SK-N-MC (cell line): ENCODE results near the gene MINDY4.

Source experiments
- EZH2 ChIP-seq: fragments of 200-600 bp; sonication (generic); IDR thresholded peaks from one replicate; pipeline ENCODE4 v1.6.1; 2017; ENCODE audit warnings: antibody characterized with exemption
- POLR2AphosphoS5 ChIP-seq: IDR thresholded peaks from 2 replicates; pipeline ENCODE4 v1.6.1; 2012; ENCODE audit warnings: mild to moderate bottlenecking, low read depth, low read length, borderline replicate concordance

DNA sequence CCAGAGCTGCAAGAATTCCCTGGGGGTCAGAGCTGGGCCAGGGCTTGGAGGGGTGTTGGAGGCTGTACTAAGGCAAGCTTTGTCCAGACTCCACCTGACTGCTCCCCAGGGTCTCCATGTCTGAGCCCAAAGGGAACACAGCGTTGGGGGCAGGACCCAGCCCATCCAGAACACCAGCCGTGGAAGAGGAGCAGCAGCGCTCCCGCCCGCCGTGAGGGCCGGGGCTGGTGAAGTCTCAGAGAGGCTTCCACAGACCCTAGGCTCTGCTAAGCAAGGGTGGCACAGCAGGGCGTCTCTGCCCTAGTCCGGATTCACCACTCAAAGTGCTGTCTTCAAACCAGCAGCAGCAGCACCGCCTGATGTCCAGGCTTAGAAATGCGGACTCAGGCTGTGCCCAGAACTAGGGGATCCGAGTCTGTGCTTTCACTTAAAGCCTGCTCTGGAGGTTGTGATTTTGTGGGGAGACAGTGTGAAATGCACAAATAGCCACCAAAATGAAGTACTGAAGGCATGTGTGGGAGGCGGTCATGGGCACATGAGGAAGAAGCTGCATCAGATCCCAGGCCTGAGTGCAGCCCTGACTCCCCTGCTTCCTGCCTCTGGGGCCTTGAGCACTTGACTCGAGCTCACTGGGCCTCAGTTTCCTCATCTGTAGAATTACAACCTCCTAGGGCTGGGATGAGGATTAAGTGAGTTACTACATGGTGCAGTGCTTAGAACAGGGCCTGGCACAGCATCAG lies 123.8 kb downstream of the MINDY4 start:
- TF ChIP-seq POLR2AphosphoS5 (no peak), EZH2 (no peak)
